GM21786 (cell line): ENCODE data around the gene ANKRD45.
A peak's percentile ranks its signal among the peaks of the same experiment; 100 is the strongest.
"Not testable (repeated sequence)": the region's sequence is repeated elsewhere in the genome, so short reads cannot be mapped to it uniquely, and the experiment has no call there.

Experiments used
- ATAC-seq: cut with Tn5 transposase; IDR thresholded peaks from one replicate; pipeline ENCODE4 v1.9.1; 2021; ENCODE audit not compliant: unreplicated experiment

The ANKRD45 gene

GRCh38 chr1:173573596-173573995 is 96.1 kb downstream of the ANKRD45 start:
- no peak for ATAC-seq

DNA sequence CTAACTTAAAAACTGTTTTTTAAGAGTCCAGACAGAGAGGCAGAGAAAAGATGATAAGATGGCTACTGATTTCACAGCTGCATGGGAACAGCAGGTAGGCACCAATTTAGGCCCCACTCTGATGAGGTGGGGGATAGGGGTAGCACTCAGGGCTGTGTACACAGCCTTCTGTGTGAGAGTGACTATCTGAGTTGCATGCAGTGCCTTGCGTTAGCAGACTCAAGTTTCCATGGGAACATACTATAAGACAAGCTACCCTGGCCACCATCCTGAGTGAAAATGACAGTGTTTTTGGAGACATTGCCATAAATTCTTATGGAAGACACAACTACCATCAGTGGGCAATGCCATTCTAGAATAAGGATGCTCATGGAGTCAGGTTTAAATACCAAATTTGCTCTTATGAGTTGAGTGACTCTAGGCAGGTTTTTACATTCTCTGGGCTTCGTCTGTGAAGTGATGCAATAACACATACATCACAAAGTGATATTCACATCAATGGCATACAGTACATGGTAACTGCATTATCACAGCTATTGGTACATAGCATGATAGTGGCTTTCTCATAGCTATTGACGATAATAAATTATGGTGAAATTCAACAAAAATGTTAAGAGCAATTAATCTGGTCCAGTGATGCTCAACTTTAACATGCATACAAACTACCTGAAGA is 97.3 kb downstream of the ANKRD45 start:
- no peak for ATAC-seq

- peak; percentile 78 for ATAC-seq
Observed at GRCh38 chr1:173570370-173571007, 99.2 kb downstream of the ANKRD45 start.

DNA sequence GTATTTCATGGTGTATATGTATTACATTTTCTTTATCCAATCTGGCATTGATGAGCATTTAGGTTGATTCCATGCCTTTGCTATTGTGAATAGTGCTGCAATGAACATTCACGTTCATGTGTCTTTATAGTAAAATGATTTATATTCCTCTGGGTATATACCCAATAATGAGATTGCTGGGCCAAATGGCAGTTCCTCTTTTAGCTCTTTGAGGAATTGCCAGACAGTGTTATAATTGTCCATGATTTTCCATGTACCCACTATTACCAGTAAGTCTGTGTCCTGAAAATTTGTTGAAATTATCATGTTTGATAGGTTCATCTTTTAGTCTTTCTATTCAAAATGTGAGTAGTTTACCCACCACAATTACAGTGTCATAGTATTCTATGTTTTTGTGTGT is 101.2 kb downstream of the ANKRD45 start:
- ATAC-seq = no peak

- not testable (repeated sequence) for ATAC-seq
Observed at GRCh38 chr1:173563846-173564245, 105.8 kb downstream of the ANKRD45 start.

DNA sequence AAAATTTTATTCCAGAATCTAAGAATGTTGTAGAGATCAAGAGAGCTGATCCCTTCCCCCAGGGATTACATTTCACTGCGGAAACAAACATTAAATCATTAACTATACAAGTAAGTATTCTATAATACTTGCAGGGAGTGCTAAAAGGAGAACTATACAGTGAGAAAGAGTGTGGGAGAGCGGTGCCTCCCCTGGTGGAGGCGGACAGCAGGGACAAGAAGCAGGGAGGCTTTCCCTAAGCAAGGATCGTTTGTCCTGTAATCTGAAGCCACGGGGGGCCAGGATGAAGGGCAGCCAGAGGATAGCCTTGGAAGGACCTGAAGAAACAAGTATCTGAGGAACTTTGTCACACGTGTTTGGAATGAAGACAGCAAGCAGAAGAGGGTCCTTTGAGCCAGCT is 106.8 kb downstream of the ANKRD45 start:
- no peak for ATAC-seq

DNA sequence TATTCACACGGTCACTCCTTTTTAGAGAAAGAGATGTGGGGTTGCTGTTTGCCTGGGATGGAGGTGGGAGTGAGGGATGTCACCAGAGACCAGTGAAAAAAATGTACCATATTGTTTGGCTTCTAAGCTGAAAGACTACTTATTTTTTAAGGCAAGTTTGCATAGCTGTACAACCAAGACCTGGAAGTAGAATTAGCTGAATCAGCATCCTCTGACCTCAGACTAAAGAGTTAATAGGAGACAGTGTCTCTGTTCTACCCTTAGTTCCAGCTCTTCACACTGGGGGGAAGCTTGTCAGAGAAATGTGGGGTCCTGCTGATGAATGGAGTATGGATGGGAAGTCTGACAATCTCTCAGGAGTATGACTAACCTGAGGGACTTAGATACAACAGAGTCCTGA is 108.4 kb downstream of the ANKRD45 start:
- no peak for ATAC-seq

- no peak for ATAC-seq
Observed at GRCh38 chr1:173560285-173560880, 109.3 kb downstream of the ANKRD45 start.
